SU-DHL-6 (cell line): ENCODE data around the gene CYP19A1.

Experiments used
- H2AFZ ChIP-seq: fragments of 200-600 bp; sonication (generic); 2 replicates; pipeline ENCODE4 v1.6.1; 2014; ENCODE audit warnings: low read depth, mild to moderate bottlenecking, moderate library complexity, mixed read lengths, antibody characterized with exemption, low read length; ENCODE audit not compliant: severe bottlenecking
- H3F3A ChIP-seq: fragments of 200-600 bp; shearing (Covaris generic); 2 replicates; pipeline ENCODE4 v1.6.0; 2016; ENCODE audit warnings: antibody characterized with exemption, mild to moderate bottlenecking; ENCODE audit not compliant: insufficient read depth
- H3K27ac ChIP-seq: fragments of 200-600 bp; sonication (generic); 2 replicates; pipeline ENCODE4 v1.5.1; 2016; ENCODE audit warnings: low read depth, mild to moderate bottlenecking, low read length, moderate library complexity, mixed read lengths
- H3K27me3 ChIP-seq: fragments of 200-600 bp; sonication (generic), shearing (Covaris generic); 2 replicates; pipeline ENCODE4 v1.6.0; 2014; ENCODE audit warnings: mild to moderate bottlenecking, low read length
- H3K36me3 ChIP-seq: fragments of 200-600 bp; sonication (generic); 2 replicates; pipeline ENCODE4 v1.6.1; 2014; ENCODE audit warnings: mild to moderate bottlenecking, low read length, mixed read lengths
- H3K4me2 ChIP-seq: fragments of 300-600, 200-600 bp; shearing (Covaris generic), sonication (generic); 2 replicates; pipeline ENCODE4 v1.6.0; 2014; ENCODE audit warnings: low read length, low read depth, mild to moderate bottlenecking; ENCODE audit not compliant: poor library complexity, severe bottlenecking
- H3K4me3 ChIP-seq: fragments of 200-600 bp; sonication (generic); 2 replicates; pipeline ENCODE4 v1.5.1; 2014; ENCODE audit warnings: antibody characterized with exemption, low read length, mild to moderate bottlenecking, mixed read lengths; ENCODE audit not compliant: insufficient read depth, poor library complexity, severe bottlenecking
- H3K79me2 ChIP-seq: fragments of 200-600 bp; sonication (generic); 2 replicates; pipeline ENCODE4 v1.6.1; 2014; ENCODE audit warnings: mild to moderate bottlenecking, low read length, moderate library complexity; ENCODE audit not compliant: insufficient read depth
- H3K9ac ChIP-seq: fragments of 200-600 bp; sonication (generic); 2 replicates; pipeline ENCODE4 v1.7.0; 2014; ENCODE audit warnings: mild to moderate bottlenecking, low read length
- H3K9me2 ChIP-seq: fragments of 200-600 bp; sonication (generic); replicated peaks from 2 replicates; pipeline ENCODE4 v1.6.1; 2014; ENCODE audit warnings: low read length; ENCODE audit not compliant: insufficient read depth
- H3K9me3 ChIP-seq: fragments of 200-600 bp; sonication (generic); 2 replicates; pipeline ENCODE4 v1.6.1; 2014; ENCODE audit warnings: low read length, mixed read lengths; ENCODE audit not compliant: insufficient read depth
- H4K20me1 ChIP-seq: fragments of 200-600 bp; sonication (generic); 2 replicates; pipeline ENCODE4 v1.6.1; 2014; ENCODE audit warnings: low read depth, mild to moderate bottlenecking, antibody characterized with exemption, low read length, moderate library complexity, mixed read lengths
- CTCF ChIP-seq: fragments of 200-600 bp; sonication (generic); IDR thresholded peaks from one replicate; pipeline ENCODE4 v1.5.1; 2017; ENCODE audit warnings: antibody characterized with exemption, mild to moderate bottlenecking, low read length, moderate library complexity; ENCODE audit not compliant: insufficient read depth, poor library complexity, severe bottlenecking
- EZH2phosphoT487 ChIP-seq: fragments of 200-600 bp; sonication (generic), shearing (Covaris generic); conservative IDR thresholded peaks from 2 replicates; pipeline ENCODE4 v1.6.1; 2018; ENCODE audit warnings: mild to moderate bottlenecking, antibody characterized with exemption, low read length, moderate library complexity, mixed read lengths

CYP19A1 gene

GRCh38 chr15:51334011-51334451, 4.4 kb downstream of the CYP19A1 start:
- H3K79me2 ChIP-seq, result no peaks in the 10 kb centered on the region
- no peak overlapping the region for H3K9ac ChIP-seq
- TF ChIP-seq EZH2phosphoT487 (no peak), CTCF (no peak)
- no peaks in the 10 kb centered on the region for H3K27me3 ChIP-seq
- no peaks in the 10 kb centered on the region for H3K36me3 ChIP-seq
- H3K9me3 ChIP-seq, result no peaks in the 10 kb centered on the region
- no peak overlapping the region for H3K4me3 ChIP-seq
- no peak overlapping the region for H2AFZ ChIP-seq
- H4K20me1 ChIP-seq, result no peaks in the 10 kb centered on the region
- H3K4me2 ChIP-seq, result no peak overlapping the region
- no peaks in the 10 kb centered on the region for H3F3A ChIP-seq
- no peaks in the 10 kb centered on the region for H3K9me2 ChIP-seq
- H3K27ac ChIP-seq, result no peak overlapping the region

DNA sequence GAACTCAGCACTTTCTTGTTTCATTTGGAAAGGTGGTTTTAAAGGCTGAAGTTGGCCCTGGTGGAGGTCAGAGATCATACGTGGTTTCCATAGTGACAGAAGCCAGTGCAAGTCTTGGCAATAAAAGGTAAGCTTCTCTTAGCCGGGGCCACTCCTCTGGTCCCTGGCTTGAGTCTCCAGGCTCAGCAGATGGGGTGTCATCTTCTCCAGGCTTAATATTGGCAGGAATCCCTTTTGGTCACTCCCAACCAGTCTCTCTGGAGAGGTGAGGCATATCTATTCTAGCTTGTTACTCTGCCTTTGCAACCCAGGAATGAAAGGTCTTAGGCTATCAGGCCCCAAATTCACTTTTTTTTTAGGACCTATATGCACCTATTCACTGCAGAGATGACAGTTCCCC, 4.8 kb downstream of the CYP19A1 start:
- H3K9ac ChIP-seq, result no peak overlapping the region
- H4K20me1 ChIP-seq, result no peaks in the 10 kb centered on the region
- TF ChIP-seq EZH2phosphoT487 (no peak), CTCF (no peak)
- H3K36me3 ChIP-seq, result no peaks in the 10 kb centered on the region
- no peaks in the 10 kb centered on the region for H3K79me2 ChIP-seq
- H3K9me3 ChIP-seq, result no peaks in the 10 kb centered on the region
- no peak overlapping the region for H2AFZ ChIP-seq
- H3F3A ChIP-seq, result no peaks in the 10 kb centered on the region
- H3K27me3 ChIP-seq, result no peaks in the 10 kb centered on the region
- no peak overlapping the region for H3K27ac ChIP-seq
- no peaks in the 10 kb centered on the region for H3K9me2 ChIP-seq
- no peak overlapping the region for H3K4me3 ChIP-seq
- H3K4me2 ChIP-seq, result no peak overlapping the region

GRCh38 chr15:51332206-51333147, 5.9 kb downstream of the CYP19A1 start:
- TF ChIP-seq CTCF (no peak), EZH2phosphoT487 (no peak)
- Histone ChIP-seq H2AFZ (no peak overlapping the region), H3K9me2 (no peaks in the 10 kb centered on the region), H3K9ac (no peak overlapping the region), H3F3A (no peaks in the 10 kb centered on the region), H3K9me3 (no peaks in the 10 kb centered on the region), H4K20me1 (no peaks in the 10 kb centered on the region), H3K4me3 (no peak overlapping the region), H3K27me3 (no peaks in the 10 kb centered on the region), H3K27ac (no peak overlapping the region), H3K36me3 (no peaks in the 10 kb centered on the region), H3K4me2 (no peak overlapping the region), H3K79me2 (no peaks in the 10 kb centered on the region)
